NCI-H2227 treated with DMSO at 0.1 percent for 48 hours (cell line): ENCODE results near the gene TMC2.
A peak's percentile ranks its signal among the peaks of the same experiment; 100 is the strongest.

Experiments used
- DNase-seq: peaks from one replicate; lab custom pipeline; 2025; lab: John Stamatoyannopoulos, UW

Gene TMC2

DNA sequence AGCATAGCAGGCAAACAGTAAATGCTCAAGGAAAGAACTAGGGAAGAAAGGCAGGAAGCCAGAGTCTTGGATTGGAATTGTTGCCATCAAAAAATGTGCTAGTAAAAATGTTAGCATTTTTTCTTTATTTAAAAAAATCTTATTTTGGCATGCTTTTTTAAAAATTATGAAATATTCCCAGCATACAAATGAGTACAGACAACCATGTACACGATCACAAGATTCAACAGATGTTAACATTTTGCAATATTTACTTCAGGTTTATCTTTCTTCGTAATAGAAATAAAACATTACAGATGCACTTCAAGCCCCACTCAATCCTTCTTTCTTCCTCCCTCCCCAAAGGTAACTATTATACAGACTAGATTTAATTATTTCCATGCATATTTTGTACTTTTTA is 88.7 kb downstream of the TMC2 start:
- DNase-seq: no peak

DNA sequence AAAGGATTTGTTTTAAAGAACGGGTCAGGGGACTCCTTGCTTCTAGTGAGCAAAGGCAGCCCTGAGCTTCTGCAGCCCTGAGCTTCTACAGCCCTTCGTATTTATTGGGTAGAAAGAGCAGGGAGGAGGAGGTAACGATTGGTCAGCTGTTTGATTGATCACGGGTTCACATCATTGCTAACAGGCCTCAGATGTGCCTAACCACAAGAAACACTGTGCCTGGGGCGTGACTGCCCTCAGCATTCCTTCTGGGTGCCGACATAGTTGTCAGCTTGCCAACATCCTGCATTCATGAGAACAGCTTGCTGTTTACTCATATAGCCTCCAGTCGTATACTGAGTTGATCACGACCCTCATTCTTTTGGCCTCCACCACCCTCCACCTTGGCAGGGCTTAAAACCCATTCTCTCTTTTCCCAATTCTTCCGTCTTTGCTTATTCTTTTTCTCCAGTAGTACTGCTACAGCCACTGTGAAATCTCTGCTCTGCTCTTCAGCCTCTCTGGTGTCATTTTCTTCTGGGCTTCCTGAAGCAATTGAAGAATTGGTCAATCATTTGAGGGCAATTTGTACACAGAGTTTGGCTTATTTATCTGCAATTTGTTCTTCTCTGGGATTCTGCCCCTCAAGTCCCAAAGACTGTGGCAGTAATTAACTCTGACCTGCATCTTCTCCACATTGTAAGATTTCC is 90.6 kb downstream of the TMC2 start:
- no peak for DNase-seq

DNA sequence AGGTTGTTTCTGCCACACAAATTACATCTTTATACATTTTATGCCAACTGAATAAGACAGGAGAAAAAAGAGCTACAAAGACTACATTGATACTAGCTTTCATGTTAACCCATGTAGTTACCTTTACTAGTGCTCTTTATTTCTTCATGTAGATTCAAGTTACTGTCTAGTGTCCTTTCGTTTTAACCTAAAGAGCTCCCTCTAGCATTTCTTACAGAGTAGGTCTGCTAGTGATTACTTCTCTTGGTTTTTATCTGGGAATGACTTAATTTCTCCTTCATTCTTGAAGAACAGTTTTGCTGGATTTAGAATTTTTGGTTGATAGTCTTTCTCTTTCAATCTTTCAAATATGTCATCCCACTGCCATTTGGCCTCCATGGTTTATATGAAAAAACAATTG is 94.9 kb downstream of the TMC2 start:
- DNase-seq: no peak

GRCh38 chr20:2633381-2633780 is 97.0 kb downstream of the TMC2 start:
- no peak for DNase-seq

GRCh38 chr20:2637246-2637645 is 100.9 kb downstream of the TMC2 start:
- DNase-seq: no peak

DNA sequence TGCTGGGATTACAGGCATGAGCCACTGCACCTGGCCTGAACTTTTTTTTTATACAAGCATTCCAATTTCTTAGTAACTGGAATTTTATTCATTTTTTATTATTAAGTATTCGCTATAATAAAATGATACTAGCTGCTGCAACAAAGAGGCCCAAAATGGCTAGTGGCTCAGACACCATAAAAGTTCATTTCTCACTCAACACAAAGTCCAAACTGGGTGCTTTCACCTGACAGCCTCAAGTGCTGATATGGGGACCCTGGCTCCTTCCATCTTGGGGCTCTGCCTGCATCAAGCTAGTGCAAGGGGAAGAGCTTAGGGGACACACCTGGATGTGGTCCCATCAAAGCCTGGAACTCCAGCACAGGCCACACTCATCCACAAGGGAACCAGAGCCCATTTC is 103.9 kb downstream of the TMC2 start:
- no peak for DNase-seq

GRCh38 chr20:2640899-2641298 is 104.5 kb downstream of the TMC2 start:
- DNase-seq: no peak

DNA sequence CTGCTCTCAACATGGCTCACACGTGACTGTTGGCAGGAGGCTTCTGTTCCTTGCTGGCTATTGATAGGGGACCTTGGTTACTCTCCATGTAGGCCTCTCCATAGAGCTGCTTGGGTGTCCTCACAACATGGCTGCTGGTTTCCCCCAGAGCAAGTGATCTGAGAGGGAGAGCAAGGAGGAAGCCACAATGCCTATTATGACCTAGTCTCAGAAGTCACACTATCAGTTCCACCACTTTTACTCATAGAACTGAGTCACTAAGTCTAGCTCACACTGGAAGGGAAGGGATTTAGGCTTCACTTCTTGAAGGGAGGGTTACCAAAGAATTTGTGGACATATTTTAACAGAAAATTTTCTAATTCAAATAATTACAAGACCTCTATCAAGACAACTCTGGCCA is 107.3 kb downstream of the TMC2 start:
- no peak for DNase-seq

- peak; percentile 84 for DNase-seq
These were observed 115.7 kb downstream of the TMC2 start, which contains the start of gene NOP56 for GRCh38 chr20:2651772-2652723. Gene NOP56 (plus strand): TSS chr20:2652632. CDS start chr20:2652661, 29 bp downstream.

GRCh38 chr20:2652724-2653555 is 116.6 kb downstream of the TMC2 start:
- peak; percentile 32 for DNase-seq

GRCh38 chr20:2653556-2654383 is 117.4 kb downstream of the TMC2 start:
- no peak for DNase-seq

DNA sequence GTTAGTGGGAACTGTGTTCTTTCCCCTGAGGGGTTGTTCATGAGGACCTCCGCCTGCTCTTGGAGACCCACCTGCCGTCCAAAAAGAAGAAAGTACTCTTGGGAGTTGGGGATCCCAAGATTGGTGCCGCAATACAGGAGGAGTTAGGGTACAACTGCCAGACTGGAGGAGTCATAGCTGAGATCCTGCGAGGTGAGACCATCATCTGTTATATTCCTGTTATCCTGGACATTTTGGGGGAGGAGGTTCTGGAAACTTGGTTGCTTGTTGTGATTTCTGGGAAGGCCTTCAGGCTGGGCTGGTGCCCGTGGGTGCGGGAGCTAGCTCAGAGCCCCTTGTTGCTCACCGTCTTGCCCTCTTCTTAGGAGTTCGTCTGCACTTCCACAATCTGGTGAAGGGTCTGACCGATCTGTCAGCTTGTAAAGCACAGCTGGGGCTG is 118.0 kb downstream of the TMC2 start:
- DNase-seq: no peak

- DNase-seq: no peak
These were observed 118.5 kb downstream of the TMC2 start for GRCh38 chr20:2654831-2655230.

DNA sequence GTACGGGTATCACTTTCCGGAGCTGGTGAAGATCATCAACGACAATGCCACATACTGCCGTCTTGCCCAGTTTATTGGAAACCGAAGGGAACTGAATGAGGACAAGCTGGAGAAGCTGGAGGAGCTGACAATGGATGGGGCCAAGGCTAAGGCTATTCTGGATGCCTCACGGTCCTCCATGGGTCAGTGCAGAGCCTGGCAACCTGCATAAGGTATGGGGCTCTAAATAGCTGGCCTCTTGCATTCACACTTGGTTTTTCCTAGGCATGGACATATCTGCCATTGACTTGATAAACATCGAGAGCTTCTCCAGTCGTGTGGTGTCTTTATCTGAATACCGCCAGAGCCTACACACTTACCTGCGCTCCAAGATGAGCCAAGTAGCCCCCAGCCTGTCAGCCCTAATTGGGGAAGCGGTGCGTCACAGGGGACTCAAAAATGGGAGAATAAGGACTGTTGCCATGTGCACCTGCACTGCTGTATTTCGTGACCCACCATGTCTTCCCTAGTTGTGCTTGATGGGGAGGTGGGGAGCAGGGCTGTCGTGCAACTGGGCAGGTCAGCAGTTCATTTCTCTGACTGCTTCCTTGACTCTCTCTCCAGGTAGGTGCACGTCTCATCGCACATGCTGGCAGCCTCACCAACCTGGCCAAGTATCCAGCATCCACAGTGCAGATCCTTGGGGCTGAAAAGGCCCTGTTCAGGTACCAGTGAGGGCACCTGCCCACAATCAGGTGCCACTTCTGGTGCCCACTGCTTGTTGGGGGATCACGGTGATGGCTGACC is 119.2 kb downstream of the TMC2 start:
- no peak for DNase-seq

- DNase-seq: no peak
These were observed 120.2 kb downstream of the TMC2 start for GRCh38 chr20:2656471-2657117.

- DNase-seq: no peak
These were observed 120.9 kb downstream of the TMC2 start for GRCh38 chr20:2657241-2657640.

- DNase-seq: no peak
These were observed 121.3 kb downstream of the TMC2 start for GRCh38 chr20:2657674-2658073.

- no peak for DNase-seq
These were observed 122.3 kb downstream of the TMC2 start for GRCh38 chr20:2658414-2659354.

DNA sequence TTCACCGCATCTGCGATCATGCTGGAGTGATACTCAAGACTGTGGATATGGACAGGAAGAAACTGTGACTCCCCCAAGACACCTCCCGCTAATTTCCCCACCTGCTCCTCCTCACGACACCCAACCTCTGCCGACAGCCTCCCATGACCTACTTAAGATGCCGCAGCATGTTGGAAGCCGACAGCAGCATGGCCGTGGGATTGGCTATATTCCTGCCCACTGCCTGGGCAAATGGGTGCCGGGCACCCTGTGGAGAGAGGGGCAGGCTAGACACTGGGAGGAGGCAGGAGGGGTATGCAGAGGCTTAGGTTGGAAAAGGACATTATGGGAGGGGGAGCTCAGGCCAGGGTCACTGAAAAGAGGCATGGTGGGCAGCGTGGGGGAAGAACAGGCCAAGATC is 123.2 kb downstream of the TMC2 start:
- no peak for DNase-seq
